B cell (primary cell): Measurements from ENCODE around the gene PSME1. TPM values are rescaled to one million over a fixed set of nuclear protein-coding genes. Genes with fewer than 3 reads are reported as not detected.

Experiments used
- ATAC-seq: fragments of 200-7000 bp; cut with Tn5 transposase; one replicate; pipeline ENCODE4 v1.10.0; 2021; ENCODE audit warnings: low read depth, mild to moderate bottlenecking, moderate number of reproducible peaks, moderate library complexity
- CTCF ChIA-PET: fragments of 350-600 bp; sonication (Branson Sonifier 250); formaldehyde crosslinking; loops from one replicate; lab custom pipeline; 2021; ENCODE audit warnings: antibody characterized with exemption, inconsistent platforms; lab: Charles Lee
- POLR2A ChIA-PET: fragments of 350-600 bp; sonication (Branson Sonifier 250); formaldehyde crosslinking; loops from one replicate; lab custom pipeline; 2021; ENCODE audit warnings: antibody characterized with exemption; lab: Charles Lee
- DNase-seq: peaks from one replicate; pipeline ENCODE4 v3.0.0; 2013
- H2AFZ ChIP-seq: 2 replicates; pipeline ENCODE4 v1.6.1; 2012; ENCODE audit warnings: mild to moderate bottlenecking, low read depth, low read length; ENCODE audit not compliant: insufficient read depth, poor library complexity, severe bottlenecking
- H3K27ac ChIP-seq, 2 donors: 1 replicate in 1 of 2; 2 replicates in 1 of 2; pipeline ENCODE4 v1.5.1; 2012 to 2013; ENCODE audit warnings: low read length in 2 of 2, mild to moderate bottlenecking in 2 of 2, moderate library complexity in 1 of 2
- H3K27me3 ChIP-seq, 4 experiments: fragments of 200-600 bp in 1 of 4; sonication (generic) in 1 of 4; replicated peaks in 1 of 4; 1 replicate in 2 of 4; 2 replicates in 2 of 4; pipeline versions ENCODE4 v1.6.1 to v1.7.0; 2013 to 2016; ENCODE audit warnings: low read length in 3 of 4, mild to moderate bottlenecking in 2 of 4, mixed read lengths in 1 of 4, moderate library complexity in 1 of 4; ENCODE audit not compliant: insufficient read depth in 4 of 4, control insufficient read depth in 3 of 4; ENCODE audit errors: control extremely low read depth in 1 of 4
- H3K36me3 ChIP-seq, 2 experiments: replicated peaks in 1 of 2; 1 replicate in 1 of 2; 2 replicates in 1 of 2; pipeline versions ENCODE4 v1.6.1 to v1.7.1; 2013; ENCODE audit warnings: low read length in 1 of 2; ENCODE audit not compliant: insufficient read depth in 2 of 2, control insufficient read depth in 1 of 2; ENCODE audit errors: control extremely low read depth in 1 of 2, extremely low read depth in 1 of 2
- H3K4me1 ChIP-seq, 2 donors: fragments of 200-600 bp in 1 of 2; sonication (generic) in 1 of 2; 1 replicate in 1 of 2; 2 replicates in 1 of 2; pipeline versions ENCODE4 v1.5.1 to v1.6.1; 2013 to 2017; ENCODE audit warnings: low read length in 2 of 2; ENCODE audit not compliant: control insufficient read depth in 2 of 2, insufficient read depth in 2 of 2
- H3K4me2 ChIP-seq: replicated peaks from 2 replicates; pipeline ENCODE3; 2012; ENCODE audit warnings: mild to moderate bottlenecking, low read depth, low read length; ENCODE audit not compliant: poor library complexity, severe bottlenecking
- H3K4me3 ChIP-seq, 5 experiments: fragments of 200-600 bp in 1 of 5; sonication (generic) in 1 of 5; 1 replicate in 3 of 5; 2 replicates in 2 of 5; pipeline versions ENCODE4 v1.5.1 to v1.7.0; 2011 to 2016; ENCODE audit warnings: low read length in 4 of 5, mild to moderate bottlenecking in 4 of 5, low read depth in 2 of 5, control low read depth in 1 of 5, moderate library complexity in 1 of 5; ENCODE audit not compliant: insufficient read depth in 1 of 5; ENCODE audit errors: control extremely low read depth in 1 of 5, extremely low read depth in 1 of 5
- H3K79me2 ChIP-seq: fragments of 200-600 bp; sonication (generic); one replicate; pipeline ENCODE4 v1.6.0; 2016; ENCODE audit warnings: low read length; ENCODE audit not compliant: control insufficient read depth, insufficient read depth
- H3K9ac ChIP-seq: fragments of 200-600 bp; sonication (generic); 2 replicates; pipeline ENCODE4 v1.6.1; 2017; ENCODE audit warnings: mild to moderate bottlenecking, low read length, moderate library complexity
- H3K9me3 ChIP-seq, 3 donors: one replicate each; pipeline versions ENCODE4 v1.6.1 to v1.7.1; 2013; ENCODE audit warnings: low read length in 2 of 3; ENCODE audit not compliant: control insufficient read depth in 2 of 3, insufficient read depth in 1 of 3; ENCODE audit errors: control extremely low read depth in 1 of 3
- H4K20me1 ChIP-seq: 2 replicates; pipeline ENCODE4 v1.6.0; 2012; ENCODE audit warnings: mild to moderate bottlenecking, low read length; ENCODE audit not compliant: insufficient read depth, control insufficient read depth, poor library complexity, severe bottlenecking
- H3K27ac Mint-ChIP-seq: one replicate; pipeline ENCODE4 v1.8.0; 2021; ENCODE audit warnings: mixed read lengths
- H3K27me3 Mint-ChIP-seq: one replicate; pipeline ENCODE4 v1.8.0; 2021; ENCODE audit warnings: mixed read lengths
- H3K4me1 Mint-ChIP-seq: one replicate; pipeline ENCODE4 v1.8.0; 2021; ENCODE audit warnings: mixed read lengths
- H3K4me3 Mint-ChIP-seq: one replicate; pipeline ENCODE4 v1.8.0; 2021; ENCODE audit warnings: mixed read lengths
- H3K9me3 Mint-ChIP-seq: one replicate; pipeline ENCODE4 v1.8.0; 2022; ENCODE audit warnings: mixed read lengths; ENCODE audit not compliant: insufficient read depth
- EZH2 ChIP-seq: IDR thresholded peaks from 2 replicates; pipeline ENCODE4 v1.6.1; 2012; ENCODE audit warnings: borderline replicate concordance, low read depth, mild to moderate bottlenecking, moderate library complexity, low read length; ENCODE audit not compliant: insufficient read depth, poor library complexity, severe bottlenecking
- WGBS: methylation state at CpG from one replicate; pipeline ENCODE4 v1.1.5; 2013; ENCODE audit warnings: missing lambda C conversion rate; ENCODE audit not compliant: insufficient coverage; 5-methylcytosine and 5-hydroxymethylcytosine counted together
- intact Hi-C: fragments of 100-400 bp; cut with micrococcal nuclease; formaldehyde crosslinking; loops from one replicate; pipeline ENCODE4 v1.10.0; 2022
- polyA plus RNA-seq: library from polyadenylated mRNA; depleted of rRNA; stranded (reverse); fragments of >200 nt; gene quantifications from 2 replicates; pipeline ENCODE4 v1.2.3, GENCODE V29; 2012
- total RNA-seq, 2 donors: library from RNA; stranded (reverse); fragments of 120-200 nt in 1 of 2; gene quantifications; 1 replicate in 1 of 2; 2 replicates in 1 of 2; pipeline versions ENCODE4 v1.2.3 to v1.2.4, GENCODE V29; 2013 to 2022
- TF ChIP-seq, protein P1 (sequence below): fragments of 200-600 bp; IDR thresholded peaks from one replicate; pipeline ENCODE4 v1.8.0; 2022; ENCODE audit warnings: antibody characterized with exemption, mild to moderate bottlenecking

Gene PSME1
- total and polyA plus RNA-seq, 2 donors (not counting 1 experiment from before 2014, with no cell fraction given), result 237 to 257 TPM

DNA sequence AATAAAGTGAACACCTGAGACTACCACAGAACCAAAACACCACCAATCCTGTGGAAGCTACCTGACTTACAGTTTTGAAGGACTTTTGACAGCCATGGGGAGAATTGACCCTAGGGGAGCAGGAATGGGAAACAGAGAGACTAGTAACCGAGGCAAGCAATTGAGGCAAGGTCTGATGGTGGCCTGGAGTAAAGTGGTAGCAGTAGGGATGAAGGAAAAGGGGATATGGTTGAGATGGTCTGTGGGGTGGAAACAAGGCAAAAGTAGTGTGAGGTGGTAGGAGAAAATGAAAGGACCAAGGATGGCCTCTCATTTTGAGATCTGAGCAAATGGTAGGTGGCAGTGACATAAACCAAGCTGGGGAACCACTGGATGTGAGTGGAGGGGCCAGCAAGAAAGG, 20.8 kb downstream of the PSME1 start:
- Mint-ChIP-seq H3K4me1 (peaks cover 16% of the 10 kb centered on the region), H3K9me3 (no peaks in the 10 kb centered on the region), H3K4me3 (no peak overlapping the region), H3K27ac (no peak overlapping the region), H3K27me3 (no peaks in the 10 kb centered on the region)
- no peaks in the 10 kb centered on the region for H3K27me3 ChIP-seq
- 92% methylated on average over 1 of the region's 1 CpG for WGBS
- ChIA-PET CTCF (interaction anchor here (0.6 to 1.3 kb wide), 3 partner anchors 42 to 154 kb away, joined by 3 read pairs; partner anchors contain the start of genes CHMP4A, DCAF11 and NRL), POLR2A (no interaction called here)
- peaks cover 29% of the 10 kb centered on the region for H3K79me2 ChIP-seq
- intact Hi-C loops, result no loop called here
- H3K9ac ChIP-seq, result no peak overlapping the region
- peaks cover 3% of the 10 kb centered on the region for H4K20me1 ChIP-seq
- TF ChIP-seq, protein P1, sequence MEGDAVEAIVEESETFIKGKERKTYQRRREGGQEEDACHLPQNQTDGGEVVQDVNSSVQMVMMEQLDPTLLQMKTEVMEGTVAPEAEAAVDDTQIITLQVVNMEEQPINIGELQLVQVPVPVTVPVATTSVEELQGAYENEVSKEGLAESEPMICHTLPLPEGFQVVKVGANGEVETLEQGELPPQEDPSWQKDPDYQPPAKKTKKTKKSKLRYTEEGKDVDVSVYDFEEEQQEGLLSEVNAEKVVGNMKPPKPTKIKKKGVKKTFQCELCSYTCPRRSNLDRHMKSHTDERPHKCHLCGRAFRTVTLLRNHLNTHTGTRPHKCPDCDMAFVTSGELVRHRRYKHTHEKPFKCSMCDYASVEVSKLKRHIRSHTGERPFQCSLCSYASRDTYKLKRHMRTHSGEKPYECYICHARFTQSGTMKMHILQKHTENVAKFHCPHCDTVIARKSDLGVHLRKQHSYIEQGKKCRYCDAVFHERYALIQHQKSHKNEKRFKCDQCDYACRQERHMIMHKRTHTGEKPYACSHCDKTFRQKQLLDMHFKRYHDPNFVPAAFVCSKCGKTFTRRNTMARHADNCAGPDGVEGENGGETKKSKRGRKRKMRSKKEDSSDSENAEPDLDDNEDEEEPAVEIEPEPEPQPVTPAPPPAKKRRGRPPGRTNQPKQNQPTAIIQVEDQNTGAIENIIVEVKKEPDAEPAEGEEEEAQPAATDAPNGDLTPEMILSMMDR, result no peak
- no peak for TF ChIP-seq EZH2
- no peaks in the 10 kb centered on the region for H3K9me3 ChIP-seq
- no peak overlapping the region for H3K4me2 ChIP-seq
- no peak overlapping the region for H3K27ac ChIP-seq
- no peak for DNase-seq
- no peak overlapping the region for H2AFZ ChIP-seq
- H3K4me3 ChIP-seq, result no peak overlapping the region
- H3K36me3 ChIP-seq, result peaks cover 4 to 56% of the 10 kb centered on the region in 2 experiments
- ATAC-seq, result no peak
- H3K4me1 ChIP-seq, result peaks cover 8 to 14% of the 10 kb centered on the region in 2 donors

DNA sequence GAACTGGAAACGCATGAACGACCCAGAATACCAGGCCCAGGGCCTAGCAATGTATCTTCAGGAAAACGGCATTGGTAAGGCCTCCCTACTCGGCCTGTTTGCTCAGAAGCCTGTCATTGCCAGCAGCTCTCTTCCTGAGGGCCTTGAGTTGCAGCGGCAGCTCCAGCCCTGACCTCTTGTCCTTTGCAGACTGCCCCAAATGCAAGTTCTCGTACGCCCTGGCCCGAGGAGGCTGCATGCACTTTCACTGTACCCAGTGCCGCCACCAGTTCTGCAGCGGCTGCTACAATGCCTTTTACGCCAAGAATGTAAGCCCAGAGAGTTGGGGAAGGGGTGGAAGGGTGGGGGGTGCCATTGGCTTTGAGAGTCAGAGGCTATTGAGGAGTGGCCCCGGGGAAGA, 21.3 kb downstream of the PSME1 start:
- Histone ChIP-seq H3K36me3 (peaks cover 4 to 56% of the 10 kb centered on the region in 2 experiments), H3K9me3 (no peaks in the 10 kb centered on the region), H3K4me1 (peaks cover 13 to 19% of the 10 kb centered on the region in 2 donors), H3K79me2 (peaks cover 32% of the 10 kb centered on the region), H3K4me2 (no peak overlapping the region), H3K9ac (no peak overlapping the region), H3K27ac (no peak overlapping the region), H3K27me3 (no peaks in the 10 kb centered on the region), H4K20me1 (peaks cover 8% of the 10 kb centered on the region), H2AFZ (no peak overlapping the region), H3K4me3 (no peak overlapping the region)
- CTCF ChIA-PET, result interaction anchor here (0.6 to 1.0 kb wide), 2 partner anchors 56 to 153 kb away, joined by 3 read pairs; partner anchors contain the start of gene CHMP4A
- intact Hi-C loops, result no loop called here
- ATAC-seq (no peak), DNase-seq (no peak)
- TF ChIP-seq, protein P1, result no peak
- TF ChIP-seq EZH2, result no peak
- Mint-ChIP-seq H3K9me3 (no peaks in the 10 kb centered on the region), H3K4me1 (peaks cover 21% of the 10 kb centered on the region), H3K4me3 (no peak overlapping the region), H3K27me3 (no peaks in the 10 kb centered on the region), H3K27ac (no peak overlapping the region)
- WGBS, result 98% methylated on average over 11 of the region's 12 CpGs
- POLR2A ChIA-PET, result no interaction called here
